Activated T-cell treated with anti-CD3 and anti-CD28 coated beads, Interleukin-2, amount 50 U/mL, for 48 hours (primary cell): ENCODE results near the gene TH.
"Not testable (repeated sequence)": the region's sequence is repeated elsewhere in the genome, so short reads cannot be mapped to it uniquely, and the experiment has no call there.

Experiments used
- DNase-seq, 2 experiments: peaks; one replicate each; pipeline ENCODE4 v3.0.0-alpha.2; 2020

The TH gene

DNA sequence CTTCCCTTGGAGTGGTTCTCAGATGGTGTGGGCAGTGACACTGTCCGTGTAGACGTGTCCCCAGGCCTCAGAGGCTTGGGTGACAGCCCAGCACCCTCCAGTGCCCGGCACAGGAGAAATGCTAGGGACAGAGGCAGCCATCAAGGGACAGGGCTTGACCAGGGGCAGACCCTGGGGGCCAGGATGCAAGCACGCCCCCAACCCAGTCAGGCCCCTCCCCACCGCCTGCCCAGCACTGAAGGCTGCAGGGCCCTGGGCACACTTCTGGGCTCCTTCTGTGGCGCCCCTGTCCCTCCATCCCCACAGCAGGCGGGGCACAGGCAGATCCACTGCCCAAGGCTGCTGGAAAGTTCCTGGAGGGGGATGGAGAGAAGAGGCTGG, 43.5 kb downstream of the TH start:
- DNase-seq = no peak

DNA sequence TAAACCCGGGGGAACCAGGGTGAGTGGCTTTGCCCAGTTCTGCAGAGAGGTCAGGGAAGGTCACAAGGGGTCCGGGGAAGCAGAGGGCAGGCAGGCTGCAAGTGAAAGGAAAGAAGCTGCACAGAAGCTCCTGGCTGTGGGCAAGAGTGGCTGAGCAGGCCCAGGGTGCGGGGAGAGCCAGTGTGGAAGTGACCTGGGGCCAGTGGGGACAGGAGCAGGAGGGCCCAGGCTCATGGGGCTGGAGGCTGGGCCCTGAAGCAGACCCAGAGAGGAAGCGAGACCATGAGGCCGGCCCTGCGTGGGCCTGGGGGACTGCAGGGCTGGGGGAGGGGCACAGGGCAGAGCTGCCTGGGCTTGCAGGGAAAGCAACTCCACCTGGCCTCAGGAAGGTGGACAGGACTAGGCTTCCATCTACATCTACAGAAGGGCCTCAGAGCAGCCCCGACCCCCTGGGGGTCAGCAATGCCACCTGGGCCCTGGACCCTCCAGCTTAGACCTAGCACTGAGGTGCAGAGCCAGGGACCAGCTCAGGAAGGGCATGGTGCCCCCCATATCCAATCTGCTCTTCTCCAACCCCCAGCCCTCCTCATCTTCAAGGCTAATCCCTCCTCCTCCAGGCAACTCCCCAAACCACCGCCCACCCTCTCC, 44.0 kb downstream of the TH start:
- no peak for DNase-seq

DNA sequence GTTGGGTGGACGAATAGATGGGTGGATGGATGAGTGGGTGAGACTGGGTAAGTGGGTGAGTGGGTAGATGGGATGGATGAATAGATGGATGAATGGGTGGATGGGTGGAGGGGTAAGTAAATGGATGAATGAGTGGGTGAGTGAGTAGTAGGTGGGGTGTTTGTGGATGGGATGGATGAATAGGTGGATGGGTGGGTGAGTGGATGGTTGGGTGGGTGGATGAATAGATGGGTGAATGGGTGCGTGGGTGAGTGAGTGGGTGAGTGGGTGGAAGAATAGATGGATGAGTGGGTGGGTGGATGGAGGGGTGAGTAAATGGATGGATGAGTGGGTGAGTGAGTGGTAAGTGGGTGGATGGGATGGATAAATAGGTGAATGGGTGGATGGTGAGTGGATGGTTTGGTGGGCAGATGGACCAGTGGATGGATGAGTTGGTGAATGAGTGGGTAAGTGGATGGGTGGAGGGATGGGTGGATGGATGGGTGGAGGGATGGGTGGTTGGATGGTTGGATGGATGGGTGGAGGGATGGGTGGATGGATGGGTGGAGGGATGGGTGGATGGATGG, 45.0 kb downstream of the TH start:
- DNase-seq = no peak

DNA sequence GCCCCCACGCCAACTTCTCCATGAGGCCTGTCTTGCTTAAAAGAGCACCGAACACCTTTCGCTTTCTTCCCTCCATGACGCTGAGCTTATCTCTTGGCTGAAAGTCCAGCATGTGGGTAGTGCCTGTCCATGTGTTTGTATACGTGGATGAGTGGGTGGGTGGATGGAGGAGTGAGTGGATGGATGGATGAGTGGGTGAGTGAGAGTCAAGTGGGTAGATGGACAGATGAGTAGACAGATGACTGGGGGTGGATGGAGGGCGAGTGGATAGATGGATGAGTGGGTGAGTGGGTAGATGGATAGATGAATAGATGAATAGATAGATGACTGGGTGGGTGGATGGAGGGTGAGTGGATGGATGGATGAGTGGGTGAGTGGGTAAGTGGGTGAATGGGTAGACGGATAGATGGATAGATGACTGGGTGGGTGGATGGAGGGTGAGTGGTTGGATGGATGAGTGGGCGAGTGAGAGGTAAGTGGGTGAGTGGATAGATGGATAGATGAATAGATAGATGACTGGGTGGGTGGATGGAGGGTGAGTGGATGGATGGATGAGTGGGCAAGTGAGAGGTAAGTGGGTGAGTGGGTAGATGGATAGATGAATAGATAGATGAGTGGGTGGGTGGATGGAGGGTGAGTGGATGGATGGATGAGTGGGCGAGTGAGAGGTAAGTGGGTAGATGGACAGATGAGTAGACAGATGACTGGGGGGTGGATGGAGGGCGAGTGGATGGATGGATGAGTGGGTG, 46.7 kb downstream of the TH start:
- not testable (repeated sequence) for DNase-seq

DNA sequence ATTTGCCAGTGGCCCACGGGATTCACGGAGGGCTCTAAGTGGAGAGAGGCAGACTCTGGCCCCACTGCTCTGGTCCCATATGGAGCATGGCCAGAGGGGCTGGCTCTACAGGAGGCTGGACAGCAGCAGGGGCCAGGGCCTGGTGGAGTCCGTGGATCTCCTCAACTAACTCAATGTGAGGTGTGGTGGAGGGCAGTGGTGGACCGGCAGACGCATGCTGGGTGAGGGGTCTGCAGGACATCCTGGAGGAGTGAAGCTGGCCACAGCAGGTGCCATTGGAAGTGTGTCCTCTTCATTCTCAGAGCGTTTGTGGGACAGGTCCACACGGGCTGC, 48.0 kb downstream of the TH start:
- DNase-seq = no peak

DNA sequence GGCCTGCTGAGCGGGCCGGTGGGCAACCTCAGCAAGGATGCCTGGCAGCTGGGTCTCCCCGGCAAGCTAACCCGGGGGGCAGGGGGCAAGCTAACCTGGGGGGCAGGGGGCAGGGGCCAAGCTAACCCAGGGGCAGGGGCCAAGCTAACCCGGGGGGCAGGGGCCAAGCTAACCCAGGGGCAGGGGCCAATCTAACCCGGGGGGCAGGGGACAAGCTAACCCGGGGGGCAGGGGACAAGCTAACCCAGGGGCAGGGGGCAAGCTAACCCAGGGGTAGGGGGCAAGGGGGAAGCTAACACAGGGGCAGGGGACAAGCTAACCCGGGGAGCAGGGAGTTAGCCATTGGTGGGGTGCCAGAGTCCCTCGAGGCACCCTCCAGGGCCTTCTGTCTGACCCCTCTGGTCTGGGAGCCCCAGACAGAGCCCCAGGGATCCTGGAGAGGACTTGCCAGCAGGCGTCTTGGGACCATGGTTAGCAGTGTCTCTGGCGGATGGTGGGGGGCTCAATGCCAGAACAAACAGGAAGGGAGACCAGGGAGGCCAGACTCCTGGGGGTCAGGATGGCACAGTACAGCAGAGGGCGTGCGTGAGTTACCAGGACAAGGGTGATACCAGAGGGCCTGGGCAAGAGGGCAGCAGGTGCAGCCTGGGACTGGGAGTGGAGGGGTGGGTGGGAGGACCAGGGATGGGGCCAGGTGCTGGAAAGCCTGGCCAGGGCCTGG, 48.5 kb downstream of the TH start:
- DNase-seq = no peak

DNA sequence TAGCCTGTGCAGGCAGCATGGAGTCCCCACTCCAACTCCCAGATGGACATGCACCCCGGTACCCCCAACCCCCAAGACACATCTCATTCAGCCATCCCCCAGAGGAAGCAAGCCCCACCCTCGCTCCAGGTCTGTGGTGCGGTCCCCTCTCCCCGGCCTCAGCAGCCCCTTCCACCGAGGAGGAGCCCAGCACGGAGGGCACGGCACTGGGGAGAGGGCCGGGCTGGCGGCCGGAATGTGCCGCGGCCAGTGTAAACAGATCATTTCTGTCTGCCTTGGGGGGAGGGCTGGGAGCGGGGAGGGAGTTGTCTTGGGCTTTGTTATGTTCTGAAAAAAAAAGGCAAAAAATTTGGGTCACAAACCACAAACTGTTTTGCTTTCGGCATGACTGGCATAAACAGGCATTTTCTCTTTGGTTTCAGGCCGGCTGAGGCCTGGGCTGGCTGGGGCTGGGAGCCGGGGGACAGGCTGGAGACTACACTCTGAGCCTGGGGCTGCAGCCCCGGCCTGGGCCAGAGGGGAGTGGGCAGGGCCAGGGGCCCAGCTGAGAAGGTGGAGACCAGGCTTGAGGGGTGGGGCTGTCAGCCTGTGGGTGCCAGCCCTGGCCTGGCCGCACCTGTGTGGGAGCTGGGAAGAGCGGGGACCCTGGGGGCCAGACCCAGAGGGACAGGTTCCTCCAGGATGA, 49.3 kb downstream of the TH start:
- DNase-seq = no peak

DNA sequence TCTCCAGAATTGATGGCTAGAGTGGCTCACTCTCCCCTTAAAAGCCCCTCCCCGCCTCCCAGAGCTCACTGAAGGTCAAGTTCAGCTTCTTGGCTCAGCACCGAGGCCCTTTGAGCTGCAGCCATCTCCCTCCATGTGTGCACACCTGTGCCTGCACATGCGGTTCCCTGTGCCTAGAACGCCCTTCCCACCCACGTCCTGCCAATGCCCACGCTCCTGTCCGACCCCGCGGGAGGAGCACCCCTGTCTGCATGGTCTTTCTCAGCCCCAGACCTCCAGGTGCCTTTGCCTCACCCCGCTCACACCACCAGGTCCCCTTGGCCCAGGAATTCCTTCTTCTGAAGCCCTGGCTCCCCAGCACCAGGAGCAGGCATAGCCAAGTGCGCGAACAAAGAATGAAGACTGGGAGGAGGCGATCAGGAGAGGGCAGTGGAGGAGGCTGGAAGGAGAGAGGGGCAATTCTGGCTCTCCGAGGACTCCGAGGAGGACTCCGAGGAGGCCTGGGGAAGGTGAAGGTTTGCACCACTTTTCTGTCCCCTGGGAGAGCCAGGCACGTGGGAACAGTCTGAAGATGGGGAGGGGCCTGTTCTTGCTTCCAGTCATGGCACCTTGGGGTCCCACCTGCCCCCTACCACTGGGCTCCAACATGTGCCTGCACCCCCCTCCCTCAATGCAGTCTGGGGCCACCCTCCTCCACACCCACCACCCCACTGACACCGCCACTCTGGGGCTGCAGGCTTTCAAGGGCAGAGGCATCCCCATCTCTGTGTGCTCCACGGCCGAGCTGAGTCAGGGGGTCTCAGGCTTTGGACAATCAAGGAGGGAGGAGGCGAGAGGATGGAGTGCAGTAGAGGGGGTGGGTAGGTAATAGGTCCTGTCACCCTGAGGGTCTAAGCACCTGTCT, 50.1 kb downstream of the TH start:
- DNase-seq = no peak

DNA sequence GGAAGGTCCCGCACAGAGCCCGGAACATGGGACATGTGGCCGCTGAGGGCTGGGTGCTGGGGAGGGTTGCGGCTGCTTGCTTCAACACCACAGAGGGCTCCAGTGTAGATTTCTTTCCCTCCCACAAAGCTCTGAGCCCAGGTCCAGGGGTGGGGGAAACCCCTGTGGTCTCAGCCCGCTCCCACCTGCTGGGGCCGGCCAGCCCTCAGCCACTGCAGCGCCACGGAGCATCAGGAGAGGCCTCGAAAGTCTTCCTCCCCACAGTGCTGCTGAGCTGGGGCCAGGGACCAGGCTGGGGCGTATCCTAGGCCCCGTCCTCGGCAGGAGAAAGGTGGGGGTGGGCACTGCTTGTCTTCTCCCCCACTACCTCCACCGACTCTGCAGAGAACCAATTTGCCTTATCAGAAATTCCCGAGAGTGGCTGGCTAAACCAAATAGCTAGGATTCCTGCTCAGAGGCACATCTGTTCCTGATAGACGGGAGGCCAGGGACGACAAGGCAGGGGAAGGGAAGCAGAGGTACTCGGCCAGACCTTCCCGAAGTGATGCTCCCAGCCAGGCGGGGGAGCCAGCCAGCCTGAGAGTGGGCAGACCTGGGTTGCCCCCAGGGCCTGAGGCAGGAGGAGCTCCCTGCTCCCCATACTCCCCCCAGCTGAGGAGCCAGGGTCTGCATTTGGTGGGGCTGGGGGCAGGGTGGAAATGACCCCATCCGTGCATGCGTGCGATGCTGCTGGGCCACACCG, 51.1 kb downstream of the TH start:
- no peak for DNase-seq

DNA sequence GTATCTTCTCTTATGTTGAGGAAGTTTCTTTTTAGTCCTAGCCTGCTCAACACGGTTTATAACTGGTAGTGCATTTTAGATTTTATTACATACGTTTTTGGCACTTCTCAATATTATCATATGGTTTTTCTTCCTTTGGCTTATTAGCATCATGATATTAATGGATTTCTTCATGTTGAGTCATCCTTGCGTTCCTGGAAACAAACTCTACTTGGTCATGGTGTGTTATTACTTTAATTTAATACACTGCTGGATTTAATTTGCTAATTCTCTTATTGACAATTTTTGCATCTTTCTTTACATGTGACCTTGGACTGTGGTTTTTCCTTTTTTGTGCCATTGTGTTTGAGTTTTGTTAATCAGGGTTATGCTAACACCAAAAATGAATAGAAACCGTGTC, 52.9 kb downstream of the TH start:
- DNase-seq = no peak

DNA sequence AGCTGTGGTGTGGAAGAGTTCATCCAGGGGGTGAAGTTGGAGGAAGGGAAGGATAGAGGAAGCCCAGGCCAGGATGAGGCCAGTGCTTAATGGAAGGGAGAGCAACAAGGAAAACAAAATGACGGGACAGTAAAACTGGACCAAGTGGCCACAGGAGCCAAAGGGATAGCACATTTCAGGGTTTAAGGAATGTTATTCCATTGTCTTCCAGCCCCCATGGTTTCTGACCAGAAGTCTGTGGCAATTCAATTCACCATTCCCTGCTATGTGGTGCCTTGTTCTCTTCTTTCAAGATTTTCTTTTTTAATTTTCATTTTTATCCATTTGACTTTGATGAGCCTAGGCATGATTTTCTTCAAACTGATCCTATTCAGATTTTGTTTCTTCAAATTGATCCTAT, 54.9 kb downstream of the TH start:
- DNase-seq = no peak

DNA sequence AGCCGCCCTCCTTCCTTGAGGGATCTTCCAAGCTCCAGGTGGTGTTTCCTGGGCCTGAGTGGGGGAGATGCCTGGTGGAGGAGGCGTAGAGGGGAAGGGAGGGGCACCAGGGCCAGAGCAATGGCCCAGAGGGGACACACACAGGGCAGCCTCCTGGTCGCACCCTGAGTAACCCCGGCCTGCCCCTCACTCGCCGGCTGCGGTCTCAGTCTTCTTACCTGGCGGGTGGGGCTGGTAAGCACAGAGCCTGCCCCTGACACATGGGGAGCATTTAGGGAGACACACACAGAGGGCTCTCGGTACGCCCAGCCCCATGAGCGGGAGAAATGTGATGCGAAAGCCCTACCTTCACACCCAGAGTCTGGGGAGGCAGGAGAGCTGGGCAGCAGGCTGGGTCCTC, 56.3 kb downstream of the TH start:
- no peak for DNase-seq

DNA sequence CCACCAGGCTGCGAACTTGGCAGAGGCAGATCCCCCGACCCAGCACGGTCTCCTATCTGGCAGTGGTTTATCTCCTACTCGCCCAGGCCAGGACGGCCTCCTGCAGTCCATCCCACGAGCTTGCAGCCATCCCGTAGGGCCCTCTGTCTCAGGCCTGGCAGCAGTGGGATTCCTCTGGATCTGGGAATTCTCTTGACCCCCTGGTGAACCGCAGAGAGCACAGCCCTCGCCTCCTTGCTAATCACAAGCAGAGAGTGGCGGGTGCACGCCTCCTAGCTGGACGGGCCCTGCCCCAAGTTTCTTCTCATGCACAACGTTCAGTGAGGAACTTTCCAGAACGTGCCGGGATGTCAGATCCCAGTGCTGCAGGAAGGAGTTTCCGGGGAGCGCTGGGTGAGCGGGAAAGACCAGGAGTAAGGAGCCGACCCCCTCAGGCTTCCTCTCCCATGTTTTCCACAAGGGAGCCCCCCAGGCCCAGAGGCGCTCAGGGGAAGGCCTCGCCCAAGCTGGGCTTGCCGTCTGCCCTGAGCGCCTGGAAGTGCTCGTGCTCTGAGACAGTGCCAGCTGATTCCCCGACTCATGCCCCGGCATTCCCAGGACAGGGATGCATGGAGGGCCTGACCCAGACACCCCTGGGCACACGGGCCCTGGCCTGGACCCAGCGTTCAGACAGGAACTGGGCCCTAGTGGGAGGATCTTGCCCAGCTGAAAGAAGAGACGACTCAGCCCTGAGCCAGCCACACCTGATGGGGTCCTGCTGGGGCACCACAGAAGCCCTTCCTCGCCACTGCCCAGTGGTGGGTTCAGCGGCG, 57.0 kb downstream of the TH start:
- no peak for DNase-seq
